Ovary (tissue), 9 donors: ENCODE data around the gene ARHGAP44. TPM values are rescaled to one million over a fixed set of nuclear protein-coding genes. Genes with fewer than 3 reads are reported as not detected.

Experiments used
- DNase-seq, 5 donors: peaks; one replicate each; pipeline ENCODE4 v3.0.0-alpha.2; 2019 to 2020
- H3K27ac ChIP-seq, 2 donors: fragments of 200-600 bp; one replicate each; pipeline versions ENCODE4 v1.5.1 to v1.8.0; 2019 to 2022
- H3K27me3 ChIP-seq: fragments of 200-600 bp; one replicate; pipeline ENCODE4 v1.8.0; 2022
- H3K36me3 ChIP-seq: fragments of 200-600 bp; sonication (generic); one replicate; pipeline ENCODE4 v1.5.1; 2019
- H3K4me1 ChIP-seq: one replicate; pipeline ENCODE4 v1.8.1; 2013; ENCODE audit warnings: mild to moderate bottlenecking, moderate library complexity; ENCODE audit not compliant: insufficient read depth
- H3K4me3 ChIP-seq: fragments of 200-600 bp; sonication (generic); one replicate; pipeline ENCODE4 v1.5.1; 2017
- H3K9me3 ChIP-seq, 2 donors: fragments of 200-600 bp in 1 of 2; sonication (generic) in 1 of 2; one replicate each; pipeline versions ENCODE4 v1.5.1 to v1.8.1; 2013 to 2019; ENCODE audit warnings: mild to moderate bottlenecking in 1 of 2, moderate library complexity in 1 of 2
- EP300 ChIP-seq: sonication (generic); formaldehyde crosslinking; IDR thresholded peaks from one replicate; pipeline ENCODE4 v1.6.1; 2017; ENCODE audit warnings: antibody characterized with exemption
- POLR2A ChIP-seq: fragments of 450-650 bp; IDR thresholded peaks from one replicate; pipeline ENCODE4 v1.6.1; 2017; ENCODE audit warnings: antibody characterized with exemption, mild to moderate bottlenecking, moderate library complexity
- WGBS, 3 donors: extraction: QIAGEN DNeasy Blood & Tissue Kit in 1 of 3; methylation state at CpG; one replicate each; pipeline versions ENCODE4 v1.1.5 to v1.1.7; 2013 to 2017; 5-methylcytosine and 5-hydroxymethylcytosine counted together
- intact Hi-C, 4 donors: fragments of 100-400 bp; cut with DNase I; formaldehyde crosslinking; loops; one replicate each; pipeline versions ENCODE4 v1.11.0 to v1.15.1; 2022 to 2023
- polyA plus RNA-seq, 2 donors: library from polyadenylated mRNA; stranded (reverse); fragments of 200-250 nt in 1 of 2; fragments of 350-450 nt in 1 of 2; fragmentation: Illumina TruSeq in 1 of 2; extraction: RNeasy Lipid Tissue Mini Kit (QIAGEN cat#74804) in 1 of 2; gene quantifications; one replicate each; pipeline ENCODE4 v1.2.3, GENCODE V29; 2013 to 2014
- total RNA-seq, 7 donors: library from RNA; depleted of rRNA in 2 of 7; stranded (reverse); fragments of >200 nt in 2 of 7; fragmentation: NEBNext Ultra II Directional in 3 of 7; extraction: Animal tissue kit (Norgen Biotek cat#: 25700) in 3 of 7; gene quantifications; one replicate each; pipeline versions ENCODE4 v1.1.0 to v1.2.4, GENCODE V29; 2016 to 2023
- TF ChIP-seq, protein P1 (sequence below), 3 donors: fragments of 450-650 bp in 2 of 3; fragments of 200-600 bp in 1 of 3; IDR thresholded peaks; one replicate each; pipeline versions ENCODE4 v1.5.1 to v1.8.0; 2016 to 2022; ENCODE audit warnings: antibody characterized with exemption in 3 of 3, mild to moderate bottlenecking in 1 of 3
- donor health status: DM: no; HTN: no; CAD: no; lungs with moderate emphysema.
- donor health status: DM: no; HTN: no; CAD: no.
- donor health status: Bipolar disorder and iron deficiency.
- donor health status: DM: yes; HTN: yes; CAD: no.
- donor health status: DM: no; HTN: no; CAD: no.
- donor health status: DM: yes; HTN: yes; CAD: no.

The ARHGAP44 gene
- total and polyA plus RNA-seq, 9 donors = 6.8 to 16.5 (median 9.9) TPM

- intact Hi-C loops = no loop called here
- TF ChIP-seq, protein P1, sequence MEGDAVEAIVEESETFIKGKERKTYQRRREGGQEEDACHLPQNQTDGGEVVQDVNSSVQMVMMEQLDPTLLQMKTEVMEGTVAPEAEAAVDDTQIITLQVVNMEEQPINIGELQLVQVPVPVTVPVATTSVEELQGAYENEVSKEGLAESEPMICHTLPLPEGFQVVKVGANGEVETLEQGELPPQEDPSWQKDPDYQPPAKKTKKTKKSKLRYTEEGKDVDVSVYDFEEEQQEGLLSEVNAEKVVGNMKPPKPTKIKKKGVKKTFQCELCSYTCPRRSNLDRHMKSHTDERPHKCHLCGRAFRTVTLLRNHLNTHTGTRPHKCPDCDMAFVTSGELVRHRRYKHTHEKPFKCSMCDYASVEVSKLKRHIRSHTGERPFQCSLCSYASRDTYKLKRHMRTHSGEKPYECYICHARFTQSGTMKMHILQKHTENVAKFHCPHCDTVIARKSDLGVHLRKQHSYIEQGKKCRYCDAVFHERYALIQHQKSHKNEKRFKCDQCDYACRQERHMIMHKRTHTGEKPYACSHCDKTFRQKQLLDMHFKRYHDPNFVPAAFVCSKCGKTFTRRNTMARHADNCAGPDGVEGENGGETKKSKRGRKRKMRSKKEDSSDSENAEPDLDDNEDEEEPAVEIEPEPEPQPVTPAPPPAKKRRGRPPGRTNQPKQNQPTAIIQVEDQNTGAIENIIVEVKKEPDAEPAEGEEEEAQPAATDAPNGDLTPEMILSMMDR (IDR thresholded peaks at IDR 0.05) = no peak
- Histone ChIP-seq H3K27ac (no peak overlapping the region), H3K27me3 (no peaks in the 10 kb centered on the region), H3K4me3 (no peak overlapping the region), H3K9me3 (no peaks in the 10 kb centered on the region), H3K36me3 (no peaks in the 10 kb centered on the region), H3K4me1 (peaks cover 7% of the 10 kb centered on the region)
- no peak for DNase-seq
- 32 to 43% (median 40%) methylated on average over 3 of the region's 3 CpGs for WGBS, 3 donors
Measured at GRCh38 chr17:12815642-12816141, 26.4 kb downstream of the ARHGAP44 start.

GRCh38 chr17:12821376-12821940 is 32.2 kb downstream of the ARHGAP44 start:
- no peak for TF ChIP-seq POLR2A
- TF ChIP-seq, protein P1 (IDR thresholded peaks at IDR 0.05) = no peak
- TF ChIP-seq EP300 = no peak
- H3K9me3 ChIP-seq = no peaks in the 10 kb centered on the region
- WGBS, 3 donors = 13 to 19% (median 17%) methylated on average over 4 of the region's 4 CpGs

GRCh38 chr17:12826431-12826830 is 37.1 kb downstream of the ARHGAP44 start:
- H3K36me3 ChIP-seq = no peaks in the 10 kb centered on the region
- DNase-seq = no peak
- no peak overlapping the region for H3K27ac ChIP-seq
- WGBS, 3 donors = 19 to 26% (median 22%) methylated on average over 1 of the region's 1 CpG
- H3K9me3 ChIP-seq = no peaks in the 10 kb centered on the region
- H3K4me3 ChIP-seq = no peak overlapping the region
- intact Hi-C loops = no loop called here
- TF ChIP-seq, protein P1 (IDR thresholded peaks at IDR 0.05) = no peak
- TF ChIP-seq EP300 = no peak
- no peak for TF ChIP-seq POLR2A
- H3K27me3 ChIP-seq = no peaks in the 10 kb centered on the region
- H3K4me1 ChIP-seq = no peaks in the 10 kb centered on the region

More at GRCh38 chr17:12821376-12821940, 32.2 kb downstream of the ARHGAP44 start:
- intact Hi-C loops = no loop called here
- Histone ChIP-seq H3K36me3 (no peaks in the 10 kb centered on the region), H3K4me3 (no peak overlapping the region), H3K27ac (no peak overlapping the region), H3K27me3 (no peaks in the 10 kb centered on the region), H3K4me1 (peaks cover 2% of the 10 kb centered on the region)
- no peak for DNase-seq

DNA sequence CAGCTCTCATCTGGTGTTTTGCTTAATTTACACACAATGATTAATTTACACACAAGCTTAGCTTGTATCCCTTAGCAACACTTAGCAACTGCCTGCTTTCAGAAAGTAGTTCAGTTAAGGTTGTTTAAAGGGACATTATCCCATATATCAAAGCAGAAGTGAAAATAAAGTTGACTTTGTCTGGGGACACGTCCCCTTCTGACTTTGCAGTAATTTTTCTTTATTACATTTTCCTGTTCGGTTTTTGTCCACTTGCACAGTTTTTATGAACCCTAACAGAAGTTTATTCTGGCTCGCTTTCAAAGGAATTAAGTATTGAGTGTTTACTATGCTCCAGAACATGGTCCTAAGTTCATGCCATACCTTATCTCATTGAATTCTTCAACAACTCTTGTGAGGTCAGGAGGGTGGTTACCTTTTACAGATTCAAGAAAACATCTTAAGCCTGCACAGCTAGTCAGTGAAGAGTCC is 41.5 kb downstream of the ARHGAP44 start:
- H3K36me3 ChIP-seq = no peaks in the 10 kb centered on the region
- no peaks in the 10 kb centered on the region for H3K9me3 ChIP-seq
- H3K27ac ChIP-seq = no peak overlapping the region
- H3K27me3 ChIP-seq = no peaks in the 10 kb centered on the region
- no peaks in the 10 kb centered on the region for H3K4me1 ChIP-seq
- 48 to 49% (median 49%) methylated on average over 3 of the region's 3 CpGs for WGBS, 3 donors
- no peak for DNase-seq
- TF ChIP-seq POLR2A (no peak), EP300 (no peak)
- TF ChIP-seq, protein P1 (IDR thresholded peaks at IDR 0.05) = no peak
- no peak overlapping the region for H3K4me3 ChIP-seq
- intact Hi-C loops = no loop called here
